OCI-LY1 (cell line): ENCODE data around the gene SGO2.
A peak's percentile ranks its signal among the peaks of the same experiment; 100 is the strongest.

Source experiments
- H2AFZ ChIP-seq: fragments of 200-600 bp; sonication (generic), shearing (Covaris generic); 2 replicates; pipeline ENCODE4 v1.6.0; 2014; ENCODE audit warnings: antibody characterized with exemption, mild to moderate bottlenecking, low read length
- H3F3A ChIP-seq: fragments of 200-600 bp; sonication (generic), shearing (Covaris generic); 2 replicates; pipeline ENCODE4 v1.6.0; 2014; ENCODE audit warnings: mild to moderate bottlenecking, antibody characterized with exemption, low read length, moderate library complexity; ENCODE audit not compliant: insufficient read depth
- H3K27ac ChIP-seq: fragments of 200-600 bp; sonication (generic); 2 replicates; pipeline ENCODE4 v1.5.1; 2014; ENCODE audit warnings: low read length, mixed run types, mild to moderate bottlenecking, low read depth; ENCODE audit not compliant: poor library complexity, severe bottlenecking
- H3K27me3 ChIP-seq: fragments of 200-600 bp; sonication (generic); 2 replicates; pipeline ENCODE4 v1.6.0; 2014; ENCODE audit warnings: antibody characterized with exemption, mild to moderate bottlenecking, low read length, moderate library complexity; ENCODE audit not compliant: insufficient read depth
- H3K36me3 ChIP-seq: fragments of 200-600 bp; sonication (generic); 2 replicates; pipeline ENCODE4 v1.6.1; 2014; ENCODE audit warnings: mild to moderate bottlenecking, antibody characterized with exemption, low read length, moderate library complexity, mixed read lengths; ENCODE audit not compliant: insufficient read depth
- H3K4me1 ChIP-seq: fragments of 200-600 bp; sonication (generic); 2 replicates; pipeline ENCODE4 v1.5.1; 2014; ENCODE audit warnings: mild to moderate bottlenecking, low read length, moderate library complexity; ENCODE audit not compliant: insufficient read depth, severe bottlenecking
- H3K4me2 ChIP-seq: fragments of 200-600 bp; sonication (generic), shearing (Covaris generic); 2 replicates; pipeline ENCODE4 v1.6.1; 2014; ENCODE audit warnings: low read length
- H3K4me3 ChIP-seq: fragments of 200-600 bp; sonication (generic); 2 replicates; pipeline ENCODE4 v1.5.1; 2014; ENCODE audit warnings: low read length, low read depth, mild to moderate bottlenecking, mixed read lengths; ENCODE audit not compliant: poor library complexity, severe bottlenecking
- H3K79me2 ChIP-seq: fragments of 200-600 bp; shearing (Covaris generic); 2 replicates; pipeline ENCODE4 v1.6.1; 2016; ENCODE audit warnings: mixed run types, low read length, mixed read lengths; ENCODE audit not compliant: insufficient read depth
- H3K9ac ChIP-seq: fragments of 200-600 bp; sonication (generic), shearing (Covaris generic); 2 replicates; pipeline ENCODE4 v1.6.1; 2014; ENCODE audit warnings: mild to moderate bottlenecking, low read length, mixed read lengths
- H3K9me2 ChIP-seq: fragments of 200-600 bp; sonication (generic), shearing (Covaris generic); 2 replicates; pipeline ENCODE4 v1.6.1; 2014; ENCODE audit warnings: low read depth, mild to moderate bottlenecking, low read length, mixed read lengths
- H3K9me3 ChIP-seq: fragments of 200-600 bp; shearing (Covaris generic); 2 replicates; pipeline ENCODE4 v1.6.1; 2014; ENCODE audit warnings: low read length, mixed read lengths
- H4K20me1 ChIP-seq: fragments of 200-600 bp; sonication (generic), shearing (Covaris generic); 2 replicates; pipeline ENCODE4 v1.6.0; 2016; ENCODE audit warnings: mild to moderate bottlenecking, low read length; ENCODE audit not compliant: insufficient read depth
- EZH2 ChIP-seq: fragments of 200-600 bp; sonication (generic), shearing (Covaris generic); IDR thresholded peaks from 2 replicates; pipeline ENCODE4 v1.8.0; 2017; ENCODE audit warnings: borderline replicate concordance, mixed run types, mild to moderate bottlenecking, antibody characterized with exemption, low read length, moderate library complexity, mixed read lengths
- TF ChIP-seq, protein P1 (sequence below): fragments of 200-600 bp; sonication (generic), shearing (Covaris generic); IDR thresholded peaks from 2 replicates; pipeline ENCODE4 v1.5.1; 2017; ENCODE audit warnings: mild to moderate bottlenecking, antibody characterized with exemption, low read length, moderate library complexity, mixed read lengths

Gene SGO2

GRCh38 chr2:200525551-200525881 is 491 bp upstream of the SGO2 start:
- H3K27ac ChIP-seq, result no peak overlapping the region
- 0 out of 2 replicates have a peak, but pooled peaks cover 3% of the 10 kb centered on the region for H3K36me3 ChIP-seq
- peak overlapping the region; percentile 87; the same call in 1 of the 2 replicates for H2AFZ ChIP-seq
- H4K20me1 ChIP-seq, result no peaks in the 10 kb centered on the region
- H3K4me3 ChIP-seq, result peak overlapping the region; percentile 90
- H3F3A ChIP-seq, result no peaks in the 10 kb centered on the region
- H3K79me2 ChIP-seq, result peaks cover 39% of the 10 kb centered on the region
- peak overlapping the region; percentile 86 for H3K4me2 ChIP-seq
- H3K9me2 ChIP-seq, result no peaks in the 10 kb centered on the region
- H3K27me3 ChIP-seq, result no peaks in the 10 kb centered on the region; the same call in 1 of the 2 replicates
- peaks cover 24% of the 10 kb centered on the region for H3K4me1 ChIP-seq
- TF ChIP-seq, protein P1, sequence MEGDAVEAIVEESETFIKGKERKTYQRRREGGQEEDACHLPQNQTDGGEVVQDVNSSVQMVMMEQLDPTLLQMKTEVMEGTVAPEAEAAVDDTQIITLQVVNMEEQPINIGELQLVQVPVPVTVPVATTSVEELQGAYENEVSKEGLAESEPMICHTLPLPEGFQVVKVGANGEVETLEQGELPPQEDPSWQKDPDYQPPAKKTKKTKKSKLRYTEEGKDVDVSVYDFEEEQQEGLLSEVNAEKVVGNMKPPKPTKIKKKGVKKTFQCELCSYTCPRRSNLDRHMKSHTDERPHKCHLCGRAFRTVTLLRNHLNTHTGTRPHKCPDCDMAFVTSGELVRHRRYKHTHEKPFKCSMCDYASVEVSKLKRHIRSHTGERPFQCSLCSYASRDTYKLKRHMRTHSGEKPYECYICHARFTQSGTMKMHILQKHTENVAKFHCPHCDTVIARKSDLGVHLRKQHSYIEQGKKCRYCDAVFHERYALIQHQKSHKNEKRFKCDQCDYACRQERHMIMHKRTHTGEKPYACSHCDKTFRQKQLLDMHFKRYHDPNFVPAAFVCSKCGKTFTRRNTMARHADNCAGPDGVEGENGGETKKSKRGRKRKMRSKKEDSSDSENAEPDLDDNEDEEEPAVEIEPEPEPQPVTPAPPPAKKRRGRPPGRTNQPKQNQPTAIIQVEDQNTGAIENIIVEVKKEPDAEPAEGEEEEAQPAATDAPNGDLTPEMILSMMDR, result no peak
- no peak for TF ChIP-seq EZH2
- H3K9me3 ChIP-seq, result no peaks in the 10 kb centered on the region
- peak overlapping the region; percentile 63 for H3K9ac ChIP-seq

DNA sequence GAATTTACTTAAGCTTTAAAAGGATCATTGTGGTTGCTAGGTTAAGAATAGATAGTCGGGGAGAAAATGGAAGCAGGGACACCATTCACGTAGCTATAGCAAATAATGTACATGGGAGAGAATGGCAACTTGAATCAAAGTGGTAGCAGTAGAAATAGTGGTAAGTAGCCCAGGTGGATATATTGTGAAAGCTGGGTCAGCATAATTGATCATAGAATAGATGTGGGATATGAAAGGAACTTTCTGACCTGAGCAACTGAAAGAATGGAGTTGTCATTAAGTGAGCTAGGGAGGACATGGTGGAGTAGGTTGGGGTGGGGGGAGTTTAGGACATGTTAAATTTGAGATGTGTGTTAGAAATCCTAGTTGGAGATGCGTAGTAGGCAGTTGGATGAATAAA is 2.2 kb downstream of the SGO2 start:
- Histone ChIP-seq H3K9me3 (no peaks in the 10 kb centered on the region), H3K9me2 (no peaks in the 10 kb centered on the region), H3K9ac (no peak overlapping the region), H3K4me3 (peak overlapping the region; percentile 90), H3F3A (no peaks in the 10 kb centered on the region), H3K4me1 (peaks cover 24% of the 10 kb centered on the region), H3K27ac (no peak overlapping the region), H4K20me1 (no peaks in the 10 kb centered on the region), H3K79me2 (peaks cover 61% of the 10 kb centered on the region), H3K27me3 (no peaks in the 10 kb centered on the region; the same call in 1 of the 2 replicates), H3K4me2 (peak overlapping the region; percentile 86), H3K36me3 (peaks cover 22% of the 10 kb centered on the region; the same call in 1 of the 2 replicates), H2AFZ (no peak overlapping the region)
- TF ChIP-seq EZH2, result no peak
- TF ChIP-seq, protein P1, result no peak

DNA sequence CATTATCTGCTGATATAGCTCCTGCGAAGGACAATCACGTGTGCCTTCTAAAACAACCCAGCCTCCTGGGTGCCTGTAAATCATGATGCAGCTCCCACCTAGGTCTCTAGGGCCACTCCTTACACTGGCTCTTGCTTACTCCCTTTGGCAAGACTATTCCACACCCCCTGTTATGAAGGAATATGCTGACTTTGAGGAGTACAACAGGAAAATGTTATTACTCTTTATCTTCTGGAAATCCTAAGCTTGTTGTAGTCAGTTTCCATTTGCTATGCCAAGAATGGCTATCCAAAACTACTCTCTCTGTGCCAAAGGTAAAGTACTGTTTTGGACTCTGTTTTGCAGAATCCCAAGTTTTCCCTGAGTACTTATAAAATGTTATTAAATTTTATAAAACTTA is 7.7 kb downstream of the SGO2 start:
- H4K20me1 ChIP-seq, result no peaks in the 10 kb centered on the region
- no peaks in the 10 kb centered on the region for H3F3A ChIP-seq
- H3K9me3 ChIP-seq, result no peaks in the 10 kb centered on the region
- H3K9ac ChIP-seq, result no peak overlapping the region
- TF ChIP-seq EZH2, result no peak
- TF ChIP-seq, protein P1, result no peak
- no peak overlapping the region for H3K27ac ChIP-seq
- no peak overlapping the region for H3K4me3 ChIP-seq
- peaks cover 74% of the 10 kb centered on the region for H3K36me3 ChIP-seq
- no peak overlapping the region for H2AFZ ChIP-seq
- no peak overlapping the region for H3K4me2 ChIP-seq
- no peaks in the 10 kb centered on the region for H3K9me2 ChIP-seq
- H3K27me3 ChIP-seq, result no peaks in the 10 kb centered on the region
- H3K4me1 ChIP-seq, result no peaks in the 10 kb centered on the region
- peaks cover 36% of the 10 kb centered on the region for H3K79me2 ChIP-seq
